NCI-H748 (cell line): ENCODE results near the gene GPR78.

Experiments
- DNase-seq: peaks from one replicate; lab custom pipeline; 2025; ENCODE audit not compliant: unreplicated experiment; lab: John Stamatoyannopoulos, UW

The GPR78 gene

GRCh38 chr4:8585721-8586212, 5.6 kb downstream of the GPR78 start:
- DNase-seq: no peak

DNA sequence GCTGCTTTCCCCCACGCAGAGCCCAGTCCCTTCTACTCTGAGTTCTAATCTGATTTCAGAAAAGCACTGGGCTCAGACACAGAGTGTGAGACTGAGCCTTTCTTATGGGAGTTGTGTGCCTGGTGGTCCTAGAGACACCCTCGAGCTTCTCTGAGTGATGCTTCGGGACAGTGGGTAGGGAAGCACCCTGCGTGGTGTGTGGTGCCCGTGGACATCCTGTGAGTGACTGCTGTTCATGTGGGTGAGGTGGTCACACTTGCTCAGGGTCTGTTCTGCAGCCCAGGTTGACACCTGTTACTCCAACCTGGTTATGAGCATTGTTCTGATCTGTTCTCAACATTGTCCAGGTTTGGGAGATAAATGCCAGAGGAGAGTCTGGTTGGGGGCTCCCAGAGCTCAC, 6.1 kb downstream of the GPR78 start:
- DNase-seq: no peak

DNA sequence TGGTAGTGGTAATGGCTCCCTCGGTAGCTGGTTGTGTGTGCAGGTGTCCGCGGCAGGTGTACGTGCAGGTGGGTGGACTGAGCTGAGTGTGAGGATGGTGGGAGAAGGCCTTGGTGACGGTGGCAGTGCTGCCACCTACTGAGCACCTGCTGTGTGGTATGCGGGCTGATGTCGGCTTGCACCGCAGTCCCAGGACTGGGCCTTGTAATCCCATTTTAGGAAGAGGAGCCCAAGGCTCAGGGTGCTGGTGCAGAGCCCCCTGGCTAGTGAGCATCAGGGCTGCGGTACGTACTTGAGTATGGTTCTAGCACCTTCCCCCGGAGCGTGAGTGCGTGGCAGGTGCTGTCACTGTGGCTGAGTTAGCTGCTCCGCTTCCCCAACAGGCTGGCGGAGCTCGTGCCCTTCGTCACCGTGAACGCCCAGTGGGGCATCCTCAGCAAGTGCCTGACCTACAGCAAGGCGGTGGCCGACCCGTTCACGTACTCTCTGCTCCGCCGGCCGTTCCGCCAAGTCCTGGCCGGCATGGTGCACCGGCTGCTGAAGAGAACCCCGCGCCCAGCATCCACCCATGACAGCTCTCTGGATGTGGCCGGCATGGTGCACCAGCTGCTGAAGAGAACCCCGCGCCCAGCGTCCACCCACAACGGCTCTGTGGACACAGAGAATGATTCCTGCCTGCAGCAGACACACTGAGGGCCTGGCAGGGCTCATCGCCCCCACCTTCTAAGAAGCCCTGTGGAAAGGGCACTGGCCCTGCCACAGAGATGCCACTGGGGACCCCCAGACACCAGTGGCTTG, 6.7 kb downstream of the GPR78 start:
- DNase-seq: peak; percentile 4

GRCh38 chr4:8587469-8588195, 7.4 kb downstream of the GPR78 start:
- DNase-seq: no peak

GRCh38 chr4:8588196-8588470, 7.9 kb downstream of the GPR78 start:
- DNase-seq: no peak

- DNase-seq: no peak
Observed at GRCh38 chr4:8589336-8589735, 9.1 kb downstream of the GPR78 start.

DNA sequence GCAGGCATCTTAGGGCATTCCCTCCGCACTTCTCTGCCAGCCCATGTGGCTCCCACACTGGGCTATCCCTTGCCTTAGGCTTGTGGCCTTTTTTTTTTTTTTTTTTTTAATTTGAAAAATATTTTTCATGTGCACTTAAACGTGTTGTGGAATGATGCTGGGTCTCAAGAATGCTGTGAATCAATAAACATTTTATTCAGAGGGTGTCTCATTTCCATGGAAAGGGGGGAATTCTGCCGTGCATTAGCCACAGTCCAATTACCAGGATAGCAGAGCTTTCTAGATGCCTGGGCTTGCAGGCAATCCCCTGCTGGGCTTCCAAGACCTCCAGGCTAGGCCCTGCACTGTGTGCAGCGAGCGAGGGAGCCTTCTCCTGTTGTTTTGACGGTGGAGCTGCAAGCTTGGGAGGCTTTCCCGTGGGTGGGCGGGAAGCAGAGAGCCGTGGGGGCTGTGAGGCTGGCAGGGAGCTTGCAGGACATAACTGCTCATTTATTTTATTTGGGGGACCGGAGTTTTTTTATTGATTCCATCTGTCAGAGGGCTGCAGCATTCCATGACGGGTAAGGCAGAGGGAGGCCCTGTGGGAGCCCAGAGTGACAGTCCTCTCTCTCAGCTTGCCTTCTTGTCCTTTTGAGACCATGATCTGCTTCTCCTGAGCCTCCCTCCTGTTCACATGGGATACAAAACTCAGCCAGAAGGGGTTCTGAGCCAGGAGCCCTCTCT, 9.8 kb downstream of the GPR78 start:
- DNase-seq: no peak

DNA sequence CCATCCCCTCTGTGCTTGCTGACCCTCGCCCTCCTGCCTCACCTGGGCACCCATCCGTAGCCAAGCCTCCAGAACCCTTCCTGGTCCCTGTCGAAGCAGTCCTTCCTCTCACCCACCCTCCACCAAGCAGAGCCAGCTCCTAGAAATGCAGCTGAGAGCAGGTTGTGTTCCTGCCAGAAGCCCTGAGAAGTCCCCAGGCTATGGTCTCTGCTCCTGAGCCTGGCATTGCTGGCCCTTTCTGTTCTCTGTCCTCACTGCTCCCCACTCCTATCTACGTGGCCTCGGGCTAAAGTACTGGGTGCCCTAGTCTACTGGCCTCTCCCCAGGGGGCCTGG, 10.3 kb downstream of the GPR78 start:
- DNase-seq: no peak

GRCh38 chr4:8591114-8591513, 10.9 kb downstream of the GPR78 start:
- DNase-seq: no peak

DNA sequence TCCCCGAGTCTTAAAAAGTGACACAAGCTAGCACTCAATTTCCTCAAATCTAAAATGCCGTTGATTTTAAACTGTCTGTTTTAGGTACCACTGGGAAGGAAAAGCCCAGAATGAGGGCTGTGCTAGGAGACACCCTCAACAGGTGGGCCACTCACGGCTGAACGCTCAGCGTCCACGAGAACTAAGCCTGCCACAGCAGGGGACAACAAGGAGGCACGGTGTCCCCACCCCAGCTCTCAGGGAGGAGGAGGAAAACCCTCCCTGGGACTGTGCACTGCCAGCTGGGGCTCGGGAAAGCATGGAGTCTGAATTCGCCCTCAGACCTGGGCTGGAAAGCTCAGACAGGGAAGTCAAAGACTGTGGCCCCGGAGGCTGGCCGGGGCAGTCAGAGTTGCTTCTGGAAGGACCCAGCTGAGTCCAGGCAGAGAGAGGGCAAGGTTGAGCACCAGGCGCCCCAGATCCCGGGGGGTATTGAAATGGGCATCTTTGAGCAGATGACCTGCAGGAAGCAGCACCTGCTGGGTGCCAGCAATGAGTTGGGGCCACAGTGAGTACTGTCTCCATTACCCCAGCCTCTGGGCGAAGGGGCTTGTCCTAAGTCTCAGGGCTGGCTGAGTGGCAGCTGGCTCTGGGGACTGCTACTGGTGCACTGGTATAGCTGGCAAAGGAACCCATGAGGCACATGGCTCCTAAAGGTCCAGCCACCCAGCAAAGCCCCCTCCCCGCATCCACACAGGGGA, 11.6 kb downstream of the GPR78 start:
- no peak for DNase-seq

GRCh38 chr4:8592366-8593263, 12.4 kb downstream of the GPR78 start, which contains the start of gene CPZ:
Gene CPZ (plus strand): TSS chr4:8592765. CDS start chr4:8592834, 69 bp downstream.
- peak; percentile 27 for DNase-seq

GRCh38 chr4:8593264-8594096, 13.3 kb downstream of the GPR78 start:
- no peak for DNase-seq

- peak; percentile 48 for DNase-seq
Observed at GRCh38 chr4:8594097-8595038, 14.2 kb downstream of the GPR78 start.

GRCh38 chr4:8595237-8596087, 15.3 kb downstream of the GPR78 start:
- no peak for DNase-seq

GRCh38 chr4:8596891-8597290, 16.7 kb downstream of the GPR78 start:
- no peak for DNase-seq

DNA sequence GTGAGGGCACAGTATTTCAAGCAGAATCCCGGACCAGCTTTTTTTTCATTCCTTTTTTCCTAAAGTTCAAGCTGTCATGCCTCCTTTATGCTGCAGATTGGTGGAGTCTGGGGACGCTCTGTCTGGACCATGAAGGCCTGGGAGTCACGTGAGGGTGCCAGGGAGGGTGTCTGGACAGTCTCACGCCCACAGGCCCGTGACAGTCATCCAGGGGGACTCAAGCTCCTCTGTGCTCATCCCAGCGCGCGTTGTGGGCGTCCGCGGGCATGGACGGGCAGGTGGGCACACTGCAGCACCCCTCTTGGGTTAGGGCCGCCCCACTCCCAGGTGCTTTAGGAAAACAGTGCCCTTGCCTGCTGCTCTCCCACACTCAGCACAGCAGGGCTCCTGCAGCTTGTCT, 17.1 kb downstream of the GPR78 start:
- DNase-seq: no peak

GRCh38 chr4:8597791-8598190, 17.6 kb downstream of the GPR78 start:
- no peak for DNase-seq
